ENCODE data around the gene FERMT2.

The FERMT2 gene

DNA sequence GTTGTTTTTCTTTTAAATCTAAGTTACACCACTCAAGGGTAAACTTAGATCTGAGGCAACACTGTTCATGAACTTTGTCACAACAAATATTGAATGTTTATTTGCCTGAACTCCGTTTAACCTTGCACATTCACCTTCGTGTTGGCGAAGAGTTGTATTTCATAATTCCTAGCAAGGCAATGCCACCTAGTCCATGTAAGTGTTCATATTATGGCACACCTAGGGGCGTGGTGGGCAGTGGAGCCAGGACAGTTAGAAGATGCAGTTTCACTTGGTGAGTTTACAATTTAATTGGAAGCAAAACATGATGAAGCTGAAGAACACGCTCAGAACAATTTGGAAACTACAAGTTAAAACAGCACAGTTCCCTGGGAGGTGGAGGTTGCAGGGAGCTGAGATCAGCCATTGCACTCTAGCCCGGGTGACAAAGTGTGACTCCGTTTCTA is 129.0 kb downstream of the FERMT2 start:
- DNase-seq = no peak

DNA sequence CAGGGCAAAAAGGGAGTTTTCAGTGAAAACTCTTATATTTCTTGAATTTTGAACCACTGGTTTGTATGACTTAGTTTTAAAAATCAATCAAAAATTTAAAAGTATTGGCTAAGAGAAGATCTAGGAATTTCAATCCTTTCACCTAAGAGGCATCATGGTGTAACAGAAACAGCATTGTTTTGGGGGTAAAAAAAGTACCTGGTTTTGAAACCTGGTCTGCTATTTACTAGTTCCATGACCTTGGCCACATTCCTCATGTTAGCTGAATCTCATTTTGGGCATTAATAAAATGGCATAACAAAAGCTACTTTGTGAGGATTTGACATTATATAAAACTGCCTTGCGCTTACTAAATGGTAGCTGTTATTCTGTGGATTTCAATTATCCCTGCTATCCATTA is 142.7 kb downstream of the FERMT2 start:
- no peak for DNase-seq

Data from T-helper 9 cell (primary cell).